ENCODE measurements around the gene CEND1. TPM values are rescaled to one million over a fixed set of nuclear protein-coding genes. Genes with fewer than 3 reads are reported as not detected.

Gene CEND1
- polyA plus RNA-seq, 1 of the 3 experiments (the other 2 are of a cell fraction), result 3.6 TPM

GRCh38 chr11:773830-774229 lies 16.1 kb downstream of the CEND1 start:
- peaks cover 44% of the 10 kb centered on the region for H4K20me1 ChIP-seq (ENCODE audit: insufficient read depth)
- WGBS (ENCODE audit: low lambda C conversion rate), result 80% methylated on average over 1 of the region's 9 CpGs
- POLR2A ChIA-PET, result interaction anchor here (1.3 kb wide), 1 partner anchor 16 kb away, joined by 3 read pairs; no protein-coding TSS in a partner anchor

GRCh38 chr11:773425-773824 lies 16.5 kb downstream of the CEND1 start:
- CTCF ChIA-PET, result interaction anchor here (1.0 to 1.1 kb wide), 3 partner anchors 9 to 45 kb away, joined by 3 to 4 read pairs (median 4); no protein-coding TSS in a partner anchor
- peaks cover 70% of the 10 kb centered on the region for H3K79me2 ChIP-seq (ENCODE audit: insufficient read depth)
- no peaks in the 10 kb centered on the region for H3F3A ChIP-seq (replicated peaks; ENCODE audit: insufficient read depth)
- POLR2A ChIA-PET, result interaction anchor here (1.3 kb wide), 1 partner anchor 15 kb away, joined by 3 read pairs; no protein-coding TSS in a partner anchor
- H3K27me3 ChIP-seq (ENCODE audit: insufficient read depth), result no peaks in the 10 kb centered on the region
- H3K9me3 ChIP-seq, result no peaks in the 10 kb centered on the region
- peaks cover 0 to 46% of the 10 kb centered on the region in 2 experiments for H3K36me3 ChIP-seq (replicated peaks in 1 of 2; ENCODE audit: control insufficient read depth in 1 of 2, insufficient read depth in 2 of 2, low read length in 1 of 2)
- no peak for DNase-seq
- no peak overlapping the region for H3K4me2 ChIP-seq
- no peaks in the 10 kb centered on the region for H3K9me2 ChIP-seq
- H3K4me3 ChIP-seq (ENCODE audit: low read depth in 2 of 2, low read length in 1 of 2), result no peak overlapping the region
- no peak overlapping the region for H3K9ac ChIP-seq
- no peak overlapping the region for H2AFZ ChIP-seq (ENCODE audit: low read depth)
- peaks cover 44% of the 10 kb centered on the region for H4K20me1 ChIP-seq (ENCODE audit: insufficient read depth)
- no peak overlapping the region; a peak in 1 of 4 replicates for H3K27ac ChIP-seq (ENCODE audit: low read depth in 2 of 2, low read length in 1 of 2)
- peaks cover 11 to 18% of the 10 kb centered on the region in 2 experiments; a peak in 2 of 4 replicates for H3K4me1 ChIP-seq (ENCODE audit: control insufficient read depth in 1 of 2, insufficient read depth in 2 of 2, low read depth in 1 of 2, low read length in 1 of 2)
- 100% methylated on average over 1 of the region's 5 CpGs for WGBS (ENCODE audit: low lambda C conversion rate)
- no peak for TF ChIP-seq TEAD4 (IDR thresholded peaks at IDR 0.05; ENCODE audit: borderline replicate concordance, insufficient read depth)
- TF ChIP-seq MXI1 (IDR thresholded peaks at IDR 0.05; ENCODE audit: low read depth, low read length), result no peak
- no peak for TF ChIP-seq REST (IDR thresholded peaks at IDR 0.05; ENCODE audit: low read depth, low read length)
- TF ChIP-seq GATA2 (CRISPR knock-in tag; IDR thresholded peaks at IDR 0.05), result no peak
- TF ChIP-seq MEF2A (IDR thresholded peaks at IDR 0.05; ENCODE audit: borderline replicate concordance, low read depth), result no peak
- TF ChIP-seq CTCF (IDR thresholded peaks at IDR 0.05), result no peak
- TF ChIP-seq EZH2phosphoT487 (IDR thresholded peaks at IDR 0.05; ENCODE audit: borderline replicate concordance, low read depth), result no peak
- TF ChIP-seq FOXM1 (IDR thresholded peaks at IDR 0.05; ENCODE audit: low read depth), result no peak
- no peak for TF ChIP-seq JUND (IDR thresholded peaks at IDR 0.05)
- no peak for TF ChIP-seq TCF12 (IDR thresholded peaks at IDR 0.05)
- no peak for TF ChIP-seq YY1 (IDR thresholded peaks at IDR 0.05; ENCODE audit: low read depth)
- TF ChIP-seq FOSL2 (IDR thresholded peaks at IDR 0.05; ENCODE audit: borderline replicate concordance, low read depth), result no peak
- TF ChIP-seq PBX3 (IDR thresholded peaks at IDR 0.05), result no peak
- no peak for TF ChIP-seq ZBTB33 (IDR thresholded peaks at IDR 0.05; ENCODE audit: borderline replicate concordance, low read depth)
- no peak for TF ChIP-seq NFIC (IDR thresholded peaks at IDR 0.05; ENCODE audit: borderline replicate concordance)
- no peak for TF ChIP-seq POLR2AphosphoS5 (IDR thresholded peaks at IDR 0.05; ENCODE audit: low read depth, low read length)
- TF ChIP-seq NRF1 (IDR thresholded peaks at IDR 0.05; ENCODE audit: low read depth, low read length), result no peak

More at GRCh38 chr11:773830-774229, 16.1 kb downstream of the CEND1 start:
- H3K9me2 ChIP-seq, result no peaks in the 10 kb centered on the region
- H2AFZ ChIP-seq (ENCODE audit: low read depth), result no peak overlapping the region
- no peaks in the 10 kb centered on the region for H3F3A ChIP-seq (replicated peaks; ENCODE audit: insufficient read depth)
- no peak overlapping the region for H3K4me2 ChIP-seq
- H3K79me2 ChIP-seq (ENCODE audit: insufficient read depth), result peaks cover 71% of the 10 kb centered on the region
- H3K4me1 ChIP-seq (ENCODE audit: control insufficient read depth in 1 of 2, insufficient read depth in 2 of 2, low read depth in 1 of 2, low read length in 1 of 2), result peaks cover 11 to 19% of the 10 kb centered on the region in 2 experiments; a peak in 2 of 4 replicates
- no peak overlapping the region for H3K27ac ChIP-seq (ENCODE audit: low read depth in 2 of 2, low read length in 1 of 2)
- H3K9ac ChIP-seq, result no peak overlapping the region
- no peaks in the 10 kb centered on the region for H3K27me3 ChIP-seq (ENCODE audit: insufficient read depth)
- no peak for DNase-seq
- H3K9me3 ChIP-seq, result no peaks in the 10 kb centered on the region
- CTCF ChIA-PET, result interaction anchor here (1.0 to 1.1 kb wide), 3 partner anchors 9 to 46 kb away, joined by 3 to 4 read pairs (median 4); no protein-coding TSS in a partner anchor
- H3K4me3 ChIP-seq (ENCODE audit: low read depth in 2 of 2, low read length in 1 of 2), result no peak overlapping the region
- TF ChIP-seq GATA2 (CRISPR knock-in tag; IDR thresholded peaks at IDR 0.05) (no peak), FOXM1 (IDR thresholded peaks at IDR 0.05; ENCODE audit: low read depth) (no peak), EZH2phosphoT487 (IDR thresholded peaks at IDR 0.05; ENCODE audit: borderline replicate concordance, low read depth) (no peak), MXI1 (IDR thresholded peaks at IDR 0.05; ENCODE audit: low read depth, low read length) (no peak)
- H3K36me3 ChIP-seq (replicated peaks in 1 of 2; ENCODE audit: control insufficient read depth in 1 of 2, insufficient read depth in 2 of 2, low read length in 1 of 2), result peaks cover 0 to 47% of the 10 kb centered on the region in 2 experiments
